CD4-positive, alpha-beta T cell (primary cell): ENCODE measurements around the gene FHL5. TPM values are rescaled to one million over a fixed set of nuclear protein-coding genes. Genes with fewer than 3 reads are reported as not detected.

ENCODE experiments used
- ATAC-seq: fragments of 200-7000 bp; cut with Tn5 transposase; one replicate; pipeline ENCODE4 v1.10.0; 2022; ENCODE audit warnings: mild to moderate bottlenecking; ENCODE audit not compliant: poor library complexity
- CTCF ChIA-PET: fragments of 350-600 bp; sonication (Branson Sonifier 250); formaldehyde crosslinking; loops from one replicate; lab custom pipeline; 2021; ENCODE audit warnings: antibody characterized with exemption, inconsistent platforms; lab: Charles Lee
- POLR2A ChIA-PET: fragments of 350-600 bp; sonication (Branson Sonifier 250); formaldehyde crosslinking; loops from one replicate; lab custom pipeline; 2021; ENCODE audit warnings: antibody characterized with exemption, inconsistent platforms; lab: Charles Lee
- DNase-seq, 14 experiments: peaks; one replicate each; pipeline ENCODE4 v3.0.0-alpha.2; 2013 to 2020; ENCODE audit warnings: mixed read lengths in 2 of 14
- H3K27ac ChIP-seq, 2 donors: one replicate each; pipeline versions ENCODE4 v1.5.1 to v1.7.0; 2013; ENCODE audit warnings: low read length in 2 of 2, low read depth in 1 of 2, mild to moderate bottlenecking in 1 of 2
- H3K27me3 ChIP-seq, 2 experiments: 1 replicate in 1 of 2; 2 replicates in 1 of 2; pipeline versions ENCODE4 v1.6.1 to v1.7.0; 2013; ENCODE audit warnings: low read length in 2 of 2, control low read depth in 1 of 2, mild to moderate bottlenecking in 1 of 2, moderate library complexity in 1 of 2; ENCODE audit not compliant: insufficient read depth in 2 of 2, control insufficient read depth in 1 of 2
- H3K36me3 ChIP-seq: one replicate; pipeline ENCODE4 v1.6.1; 2013; ENCODE audit warnings: low read length, control low read depth; ENCODE audit not compliant: insufficient read depth
- H3K4me1 ChIP-seq: one replicate; pipeline ENCODE4 v1.6.1; 2013; ENCODE audit warnings: low read length, control low read depth; ENCODE audit not compliant: insufficient read depth
- H3K4me3 ChIP-seq: one replicate; pipeline ENCODE4 v1.5.1; 2013; ENCODE audit warnings: mild to moderate bottlenecking, low read length, moderate library complexity
- H3K9me3 ChIP-seq, 2 experiments: 1 replicate in 1 of 2; 2 replicates in 1 of 2; pipeline versions ENCODE4 v1.6.1 to v1.7.0; 2013; ENCODE audit warnings: low read length in 2 of 2, mild to moderate bottlenecking in 2 of 2, control low read depth in 1 of 2, moderate library complexity in 1 of 2; ENCODE audit not compliant: control insufficient read depth in 1 of 2, insufficient read depth in 1 of 2
- H3K27ac Mint-ChIP-seq: one replicate; pipeline ENCODE4 v1.8.0; 2020; ENCODE audit warnings: mixed read lengths
- H3K27me3 Mint-ChIP-seq: one replicate; pipeline ENCODE4 v1.8.0; 2021; ENCODE audit warnings: mixed read lengths
- H3K36me3 Mint-ChIP-seq: one replicate; pipeline ENCODE4 v1.8.0; 2021; ENCODE audit warnings: low read depth, mixed read lengths
- H3K4me1 Mint-ChIP-seq: one replicate; pipeline ENCODE4 v1.8.0; 2021; ENCODE audit warnings: low read depth, mixed read lengths
- H3K4me3 Mint-ChIP-seq: one replicate; pipeline ENCODE4 v1.8.0; 2020; ENCODE audit warnings: mild to moderate bottlenecking, mixed read lengths
- H3K9me3 Mint-ChIP-seq: one replicate; pipeline ENCODE4 v1.8.0; 2020; ENCODE audit warnings: mixed read lengths
- CTCF ChIP-seq: fragments of 200-600 bp; IDR thresholded peaks from one replicate; pipeline ENCODE4 v1.8.0; 2022; ENCODE audit warnings: antibody characterized with exemption, mild to moderate bottlenecking
- intact Hi-C, 2 experiments: fragments of 100-400 bp; cut with DNase I in 1 of 2; cut with micrococcal nuclease in 1 of 2; formaldehyde crosslinking; loops; one replicate each; pipeline versions ENCODE4 v1.15.1 to v1.9.0; 2023 to 2025; cut with DNase I, micrococcal nuclease
- total RNA-seq, 174 experiments: library from RNA in 2 of 174; stranded (reverse) in 2 of 174; gene quantifications; one replicate each; pipeline ENCODE4 v1.2.3 and lab custom pipeline; 2021 to 2026

Gene FHL5
- total RNA-seq, 2 experiments from 2014 or later: not detected

DNA sequence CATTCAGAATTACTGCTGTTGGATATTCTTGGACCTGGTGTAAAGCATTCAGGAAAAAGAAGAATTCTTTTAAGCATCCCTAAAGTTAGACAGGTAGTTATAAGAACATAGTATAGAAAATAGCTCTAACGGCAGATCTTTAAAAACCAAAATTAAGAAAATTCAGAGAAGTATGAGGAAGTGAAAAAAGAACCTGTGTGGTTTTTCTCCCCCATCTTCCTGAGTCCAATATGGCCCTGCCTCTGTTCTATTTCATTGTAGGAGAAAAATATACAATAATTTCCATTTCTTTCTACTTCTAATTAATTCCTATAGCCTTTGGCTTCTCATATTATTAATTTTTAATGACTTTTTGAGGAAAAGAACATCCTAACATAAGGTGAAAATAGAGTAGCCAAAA is 47.1 kb downstream of the FHL5 start:
- no peak for TF ChIP-seq CTCF
- H3K4me1 Mint-ChIP-seq: no peaks in the 10 kb centered on the region
- ATAC-seq (no peak), DNase-seq (no peak)
- no peaks in the 10 kb centered on the region for H3K27me3 ChIP-seq
- H3K27ac ChIP-seq: no peak overlapping the region
- no peak overlapping the region for H3K27ac Mint-ChIP-seq
- ChIA-PET POLR2A (no interaction called here), CTCF (no interaction called here)
- no peaks in the 10 kb centered on the region for H3K4me1 ChIP-seq
- peaks cover 19% of the 10 kb centered on the region for H3K27me3 Mint-ChIP-seq
- H3K9me3 Mint-ChIP-seq: no peaks in the 10 kb centered on the region
- no peaks in the 10 kb centered on the region for H3K9me3 ChIP-seq
- H3K4me3 Mint-ChIP-seq: no peak overlapping the region
- H3K36me3 ChIP-seq: no peaks in the 10 kb centered on the region
- H3K4me3 ChIP-seq: no peak overlapping the region
- no peaks in the 10 kb centered on the region for H3K36me3 Mint-ChIP-seq
- intact Hi-C loops: no loop called here

GRCh38 chr6:96611342-96611991 is 48.5 kb downstream of the FHL5 start:
- Histone ChIP-seq H3K4me1 (no peaks in the 10 kb centered on the region), H3K27me3 (no peaks in the 10 kb centered on the region), H3K4me3 (no peak overlapping the region), H3K27ac (no peak overlapping the region), H3K9me3 (no peaks in the 10 kb centered on the region), H3K36me3 (no peaks in the 10 kb centered on the region)
- Mint-ChIP-seq H3K4me1 (no peaks in the 10 kb centered on the region), H3K9me3 (no peaks in the 10 kb centered on the region), H3K27ac (no peak overlapping the region), H3K27me3 (peaks cover 29% of the 10 kb centered on the region), H3K4me3 (no peak overlapping the region), H3K36me3 (no peaks in the 10 kb centered on the region)
- ChIA-PET CTCF (no interaction called here), POLR2A (interaction anchor here (0.6 kb wide), 1 partner anchor 13 kb away, joined by 3 read pairs; no protein-coding TSS in a partner anchor)
- no peak for ATAC-seq
- no peak for DNase-seq
- intact Hi-C loops: no loop called here
- no peak for TF ChIP-seq CTCF

DNA sequence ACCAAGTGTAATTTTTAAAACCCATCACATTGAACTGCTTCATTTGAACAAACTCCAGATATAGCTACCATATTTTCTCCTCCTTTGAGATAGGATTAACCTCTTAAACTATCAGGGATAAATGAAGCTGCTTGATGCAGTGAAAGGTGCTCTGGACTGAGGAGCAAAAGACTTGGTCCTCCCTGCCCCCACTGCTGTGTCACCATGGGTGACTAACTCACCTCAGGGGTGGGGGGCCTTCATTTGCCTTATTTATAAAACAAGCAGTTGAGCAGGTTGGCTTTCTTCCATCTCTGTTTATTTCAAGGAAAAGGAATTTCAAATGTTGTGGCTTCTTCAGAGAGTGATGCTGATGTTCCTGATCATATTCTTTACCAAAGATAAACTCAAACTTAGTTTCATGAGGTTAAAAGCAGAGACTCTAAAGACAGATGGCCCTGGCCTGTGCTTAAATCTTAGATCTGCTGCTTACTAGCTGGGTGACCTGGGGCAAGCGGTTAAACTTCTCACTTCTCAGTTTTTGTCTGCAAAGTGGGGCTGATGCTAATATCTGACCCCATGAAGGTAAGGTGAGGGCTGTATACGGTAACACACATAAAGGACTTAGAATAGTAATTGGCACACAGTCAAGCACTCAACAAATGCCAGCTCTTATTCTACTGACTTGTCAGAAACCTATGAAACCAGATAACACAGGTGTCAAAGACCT is 50.5 kb downstream of the FHL5 start:
- Mint-ChIP-seq H3K4me3 (no peak overlapping the region), H3K9me3 (no peaks in the 10 kb centered on the region), H3K27me3 (peaks cover 30% of the 10 kb centered on the region), H3K27ac (no peak overlapping the region), H3K4me1 (no peaks in the 10 kb centered on the region), H3K36me3 (no peaks in the 10 kb centered on the region)
- no peak overlapping the region for H3K27ac ChIP-seq
- H3K27me3 ChIP-seq: no peaks in the 10 kb centered on the region
- DNase-seq (no peak), ATAC-seq (no peak)
- no peaks in the 10 kb centered on the region for H3K4me1 ChIP-seq
- POLR2A ChIA-PET: no interaction called here
- no peak for TF ChIP-seq CTCF
- H3K9me3 ChIP-seq: no peaks in the 10 kb centered on the region
- no peaks in the 10 kb centered on the region for H3K36me3 ChIP-seq
- no peak overlapping the region for H3K4me3 ChIP-seq
- CTCF ChIA-PET: interaction anchor here (1.0 kb wide), 1 partner anchor 11 kb away, joined by 3 read pairs; no protein-coding TSS in a partner anchor
- intact Hi-C loops: no loop called here
